ENCODE results near the gene SLC47A1.
"Not testable (repeated sequence)": the region's sequence is repeated elsewhere in the genome, so short reads cannot be mapped to it uniquely, and the experiment has no call there.

Gene SLC47A1

DNA sequence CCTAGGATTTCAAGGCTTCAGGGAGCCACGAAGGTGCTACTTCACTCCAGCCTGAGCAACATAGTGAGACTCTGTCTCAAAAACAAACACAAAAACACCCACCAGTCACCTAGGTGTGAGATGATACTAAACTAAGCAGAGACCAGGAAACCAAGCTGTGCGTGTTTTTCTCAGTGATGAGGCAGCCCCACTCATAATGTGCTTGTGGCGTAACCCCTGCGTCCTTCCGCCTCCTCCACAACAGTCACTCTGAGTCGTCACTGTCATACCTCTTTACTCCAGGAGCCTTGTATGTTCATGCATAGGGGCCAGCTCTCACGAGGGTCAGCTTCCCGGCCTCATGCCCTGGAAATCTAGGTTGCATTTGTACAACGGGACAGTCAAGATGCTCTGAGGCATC, 31.1 kb upstream of the SLC47A1 start:
- TF ChIP-seq, protein P1, sequence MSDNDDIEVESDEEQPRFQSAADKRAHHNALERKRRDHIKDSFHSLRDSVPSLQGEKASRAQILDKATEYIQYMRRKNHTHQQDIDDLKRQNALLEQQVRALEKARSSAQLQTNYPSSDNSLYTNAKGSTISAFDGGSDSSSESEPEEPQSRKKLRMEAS (IDR thresholded peaks at IDR 0.05; ENCODE audit: low read depth, low read length), result peak; percentile 31
- TF ChIP-seq POLR2A (IDR thresholded peaks at IDR 0.05; ENCODE audit: extremely low read depth, insufficient read length), result no peak
- H3K4me3 ChIP-seq (ENCODE audit: low read depth, low read length), result no peak overlapping the region
- peak; percentile 75 for DNase-seq (ENCODE audit: low read depth)

GRCh38 chr17:19505561-19505960, 28.1 kb upstream of the SLC47A1 start:
- not testable (repeated sequence) for H3K4me3 ChIP-seq (ENCODE audit: low read depth, low read length); DNase-seq (ENCODE audit: low read depth)

GRCh38 chr17:19507775-19508576, 25.7 kb upstream of the SLC47A1 start:
- no peak for TF ChIP-seq POLR2A (IDR thresholded peaks at IDR 0.05; ENCODE audit: extremely low read depth, insufficient read length)
- TF ChIP-seq, protein P1 (IDR thresholded peaks at IDR 0.05; ENCODE audit: low read depth, low read length), result peak; percentile 94
- TF ChIP-seq MYC (IDR thresholded peaks at IDR 0.05; ENCODE audit: low read depth, low read length), result peak; percentile 91
- TF ChIP-seq, protein P2, sequence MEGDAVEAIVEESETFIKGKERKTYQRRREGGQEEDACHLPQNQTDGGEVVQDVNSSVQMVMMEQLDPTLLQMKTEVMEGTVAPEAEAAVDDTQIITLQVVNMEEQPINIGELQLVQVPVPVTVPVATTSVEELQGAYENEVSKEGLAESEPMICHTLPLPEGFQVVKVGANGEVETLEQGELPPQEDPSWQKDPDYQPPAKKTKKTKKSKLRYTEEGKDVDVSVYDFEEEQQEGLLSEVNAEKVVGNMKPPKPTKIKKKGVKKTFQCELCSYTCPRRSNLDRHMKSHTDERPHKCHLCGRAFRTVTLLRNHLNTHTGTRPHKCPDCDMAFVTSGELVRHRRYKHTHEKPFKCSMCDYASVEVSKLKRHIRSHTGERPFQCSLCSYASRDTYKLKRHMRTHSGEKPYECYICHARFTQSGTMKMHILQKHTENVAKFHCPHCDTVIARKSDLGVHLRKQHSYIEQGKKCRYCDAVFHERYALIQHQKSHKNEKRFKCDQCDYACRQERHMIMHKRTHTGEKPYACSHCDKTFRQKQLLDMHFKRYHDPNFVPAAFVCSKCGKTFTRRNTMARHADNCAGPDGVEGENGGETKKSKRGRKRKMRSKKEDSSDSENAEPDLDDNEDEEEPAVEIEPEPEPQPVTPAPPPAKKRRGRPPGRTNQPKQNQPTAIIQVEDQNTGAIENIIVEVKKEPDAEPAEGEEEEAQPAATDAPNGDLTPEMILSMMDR (IDR thresholded peaks at IDR 0.05; ENCODE audit: low read depth, low read length), result no peak
- peak; percentile 84 for DNase-seq (ENCODE audit: low read depth)
- peak overlapping the region; percentile 79 for H3K4me3 ChIP-seq (ENCODE audit: low read depth, low read length)

DNA sequence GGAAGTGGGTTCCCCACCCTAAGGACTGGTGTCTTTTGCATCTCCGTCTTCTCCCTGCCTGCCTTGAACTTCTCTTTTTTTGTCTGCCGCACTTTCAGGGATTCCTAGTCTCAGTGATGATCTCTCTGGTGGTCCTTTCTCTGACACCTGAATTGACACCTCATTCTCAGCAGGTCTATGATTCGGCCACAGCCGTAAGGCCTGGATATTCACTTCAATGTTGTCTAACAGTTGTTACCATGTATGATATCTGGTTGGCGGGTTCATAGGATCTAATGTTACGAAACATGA, 25.1 kb upstream of the SLC47A1 start:
- TF ChIP-seq POLR2A (IDR thresholded peaks at IDR 0.05; ENCODE audit: extremely low read depth, insufficient read length) (no peak), MYC (IDR thresholded peaks at IDR 0.05; ENCODE audit: low read depth, low read length) (no peak)
- TF ChIP-seq, protein P1 (IDR thresholded peaks at IDR 0.05; ENCODE audit: low read depth, low read length), result no peak
- TF ChIP-seq, protein P2 (IDR thresholded peaks at IDR 0.05; ENCODE audit: low read depth, low read length), result no peak
- H3K4me3 ChIP-seq (ENCODE audit: low read depth, low read length), result peak overlapping the region; percentile 79
- DNase-seq (ENCODE audit: low read depth), result peak; percentile 46

- DNase-seq (ENCODE audit: low read depth); H3K4me3 ChIP-seq (ENCODE audit: low read depth, low read length): not testable (repeated sequence)
Observed at GRCh38 chr17:19509281-19509852, 24.3 kb upstream of the SLC47A1 start.

- no peak for DNase-seq (ENCODE audit: low read depth)
- TF ChIP-seq POLR2A (IDR thresholded peaks at IDR 0.05; ENCODE audit: extremely low read depth, insufficient read length), result no peak
- no peak for TF ChIP-seq MYC (IDR thresholded peaks at IDR 0.05; ENCODE audit: low read depth, low read length)
- no peak overlapping the region for H3K4me3 ChIP-seq (ENCODE audit: low read depth, low read length)
Observed at GRCh38 chr17:19510903-19511302, 22.8 kb upstream of the SLC47A1 start.

DNA sequence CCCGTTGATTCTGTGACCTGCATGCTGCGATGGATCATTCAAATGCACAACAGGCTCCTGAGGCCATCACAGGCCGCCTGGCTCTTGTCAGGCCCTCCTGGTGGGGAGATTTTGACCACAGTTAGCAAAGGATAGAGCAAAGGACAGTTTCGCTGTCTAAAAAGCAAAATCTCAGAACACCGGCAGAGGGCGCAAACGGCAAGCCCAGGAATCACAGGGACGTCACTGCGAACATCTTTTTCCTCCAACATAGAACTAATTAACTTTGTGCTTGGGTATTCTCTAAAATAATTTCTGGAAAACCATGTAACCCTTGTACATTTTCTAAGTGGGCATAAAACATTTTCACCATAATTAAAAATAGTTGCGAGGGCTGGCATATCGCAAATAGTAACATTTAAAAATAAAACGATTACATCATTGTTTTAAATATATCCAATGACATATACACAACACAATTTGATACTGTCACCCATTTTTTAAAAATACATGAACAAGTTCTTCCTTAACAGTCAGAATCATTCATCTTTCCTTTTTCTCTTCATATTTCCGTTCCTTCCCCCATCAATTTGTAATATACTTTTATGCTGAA, 19.7 kb upstream of the SLC47A1 start:
- TF ChIP-seq, protein P2 (IDR thresholded peaks at IDR 0.05; ENCODE audit: low read depth, low read length), result peak; percentile 86
- TF ChIP-seq POLR2A (IDR thresholded peaks at IDR 0.05; ENCODE audit: extremely low read depth, insufficient read length) (no peak), MYC (IDR thresholded peaks at IDR 0.05; ENCODE audit: low read depth, low read length) (no peak)
- TF ChIP-seq, protein P1 (IDR thresholded peaks at IDR 0.05; ENCODE audit: low read depth, low read length), result no peak
- DNase-seq (ENCODE audit: low read depth), result peak; percentile 78
- no peak overlapping the region for H3K4me3 ChIP-seq (ENCODE audit: low read depth, low read length)

DNA sequence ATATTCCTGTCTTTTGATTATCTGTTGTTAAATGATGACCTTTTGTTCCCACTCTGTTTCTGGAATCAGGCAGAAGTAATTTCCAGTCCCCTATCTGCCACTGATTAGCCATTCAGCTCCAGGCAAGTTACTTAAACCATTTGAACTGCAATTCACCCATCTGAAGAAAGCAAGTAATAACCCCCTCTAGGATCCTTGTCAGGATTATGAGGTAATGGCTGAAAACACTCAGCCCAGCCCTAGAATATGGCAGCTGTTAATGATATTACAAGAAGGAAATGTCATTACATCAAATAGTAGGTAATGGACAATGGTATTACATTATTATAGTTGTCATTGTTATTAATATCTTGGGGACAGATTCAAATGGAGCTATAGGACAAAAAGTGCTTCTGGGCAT, 16.0 kb upstream of the SLC47A1 start:
- DNase-seq (ENCODE audit: low read depth), result no peak
- H3K4me3 ChIP-seq (ENCODE audit: low read depth, low read length), result no peak overlapping the region
- TF ChIP-seq, protein P1 (IDR thresholded peaks at IDR 0.05; ENCODE audit: low read depth, low read length), result no peak
- TF ChIP-seq POLR2A (IDR thresholded peaks at IDR 0.05; ENCODE audit: extremely low read depth, insufficient read length), result no peak
- TF ChIP-seq MYC (IDR thresholded peaks at IDR 0.05; ENCODE audit: low read depth, low read length), result no peak
- TF ChIP-seq, protein P2 (IDR thresholded peaks at IDR 0.05; ENCODE audit: low read depth, low read length), result no peak

All from NB4 (cell line).